Esophagus muscularis mucosa (tissue), 4 donors: ENCODE measurements around the gene FAM111B.

Source experiments
- CTCF ChIP-seq, 3 experiments: fragments of 200-600 bp in 2 of 3; fragments of 450-650 bp in 1 of 3; sonication (generic) in 2 of 3; IDR thresholded peaks; one replicate each; pipeline ENCODE4 v1.5.1; 2017 to 2019; ENCODE audit warnings: antibody characterized with exemption in 3 of 3, mild to moderate bottlenecking in 2 of 3, moderate library complexity in 1 of 3
- EP300 ChIP-seq: sonication (generic); formaldehyde crosslinking; IDR thresholded peaks from one replicate; pipeline ENCODE4 v1.6.1; 2017; ENCODE audit warnings: antibody characterized with exemption
- POLR2A ChIP-seq: fragments of 450-650 bp; IDR thresholded peaks from one replicate; pipeline ENCODE4 v1.6.1; 2017; ENCODE audit warnings: antibody characterized with exemption, moderate library complexity, mild to moderate bottlenecking, low read depth
- POLR2AphosphoS5 ChIP-seq, 2 donors: sonication (generic); formaldehyde crosslinking; IDR thresholded peaks; one replicate each; pipeline ENCODE4 v1.6.1; 2017; ENCODE audit warnings: antibody characterized with exemption in 2 of 2

GRCh38 chr11:59079086-59079485 lies 28.0 kb upstream of the FAM111B start:
- TF ChIP-seq CTCF (IDR thresholded peaks at IDR 0.05) = no peak
- TF ChIP-seq POLR2A = no peak
- no peak for TF ChIP-seq EP300
- no peak for TF ChIP-seq POLR2AphosphoS5 (IDR thresholded peaks at IDR 0.05)
